NK-92 (cell line): Measurements from ENCODE around the gene CYTL1.

Source experiments
- DNase-seq: peaks from one replicate; lab custom pipeline; 2025; ENCODE audit not compliant: unreplicated experiment; lab: John Stamatoyannopoulos, UW

Gene CYTL1

DNA sequence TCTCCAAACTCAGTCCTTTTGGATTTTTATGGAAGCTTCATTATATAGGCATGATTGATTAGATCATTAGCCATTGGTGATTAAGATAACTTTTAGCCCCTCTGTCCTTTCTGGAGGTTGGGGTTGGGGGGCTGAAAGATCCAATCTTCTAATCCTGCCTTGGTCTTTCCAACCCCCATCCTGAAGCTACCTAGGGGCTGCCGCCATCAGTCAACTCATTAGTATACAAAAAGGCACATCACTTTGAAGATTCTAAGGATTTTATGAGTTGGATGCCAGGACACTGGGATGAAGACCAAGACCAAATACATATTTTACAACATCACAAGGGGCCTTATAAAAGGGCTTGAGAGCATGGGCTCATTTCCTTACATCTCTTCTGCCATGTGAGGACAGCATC is 47.5 kb downstream of the CYTL1 start:
- no peak for DNase-seq

DNA sequence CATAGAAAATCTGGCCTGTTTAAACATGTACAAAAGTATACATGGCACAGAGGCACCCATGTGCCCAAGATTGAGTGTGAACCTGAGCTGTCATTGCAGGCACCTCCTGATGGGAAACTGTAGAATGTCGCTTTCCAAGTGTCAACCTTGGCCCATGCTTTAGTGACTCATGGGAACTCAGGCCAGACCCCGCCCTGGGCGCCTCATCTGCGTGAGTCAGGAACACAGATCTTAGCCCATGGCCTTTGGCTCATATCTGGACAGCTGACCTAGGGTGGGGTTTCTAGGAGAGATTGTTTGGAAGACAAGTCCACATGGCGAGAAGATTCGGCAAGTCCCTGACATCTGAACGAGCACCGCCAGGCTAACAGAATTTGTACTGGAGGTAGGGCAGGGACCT is 50.0 kb downstream of the CYTL1 start:
- no peak for DNase-seq

DNA sequence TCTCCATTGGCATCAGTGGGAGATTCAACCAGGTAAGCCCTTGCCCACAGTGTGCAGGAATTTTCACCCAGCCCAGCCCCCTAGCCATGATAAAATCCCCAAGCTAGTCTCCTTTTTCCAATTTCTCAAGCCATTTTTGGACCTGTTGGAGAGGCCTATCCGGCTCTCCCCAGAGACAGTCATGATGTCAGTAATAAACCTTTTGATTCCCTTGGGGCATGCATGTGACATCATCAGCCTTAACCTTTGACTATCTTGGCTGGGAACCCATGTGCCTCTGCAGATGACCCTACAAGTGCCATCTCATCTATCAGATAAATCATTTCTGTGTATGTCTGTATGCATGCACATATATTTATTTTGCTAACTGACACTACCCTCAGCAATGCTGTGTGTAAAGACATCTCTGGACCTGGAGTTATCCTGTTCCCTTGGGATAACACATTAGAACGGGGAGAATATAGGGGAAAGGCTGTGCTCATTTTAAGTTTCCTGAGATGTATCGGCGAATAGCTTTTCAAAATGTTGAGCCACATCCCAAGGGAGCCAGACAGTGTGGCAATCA is 51.0 kb downstream of the CYTL1 start:
- DNase-seq = no peak
